AG09309 (cell line): ENCODE data around the gene TMTC2.

Experiments
- DNase-seq: peaks from one replicate; pipeline ENCODE4 v3.0.0-alpha.2; 2010; ENCODE audit warnings: low read depth
- H3K4me3 ChIP-seq: 2 replicates; pipeline ENCODE4 v1.5.1; 2011; ENCODE audit warnings: mild to moderate bottlenecking, low read depth, low read length, moderate library complexity; ENCODE audit not compliant: control insufficient read depth
- CTCF ChIP-seq: IDR thresholded peaks from 2 replicates; pipeline ENCODE4 v1.5.1; 2011; ENCODE audit warnings: mild to moderate bottlenecking, low read depth, low read length, inconsistent platforms; ENCODE audit not compliant: insufficient read depth, control insufficient read depth; ENCODE audit errors: missing control alignments

Gene TMTC2

GRCh38 chr12:83172866-83173649, 486.4 kb downstream of the TMTC2 start:
- no peak for DNase-seq
- H3K4me3 ChIP-seq = no peak overlapping the region
- no peak for TF ChIP-seq CTCF

GRCh38 chr12:83179999-83180398, 493.3 kb downstream of the TMTC2 start:
- DNase-seq = no peak
- no peak for TF ChIP-seq CTCF
- H3K4me3 ChIP-seq = no peak overlapping the region

- no peak overlapping the region for H3K4me3 ChIP-seq
- no peak for DNase-seq
Measured at GRCh38 chr12:83181074-83181473, 494.4 kb downstream of the TMTC2 start.

GRCh38 chr12:83183132-83183531, 496.4 kb downstream of the TMTC2 start:
- DNase-seq = no peak
- no peak for TF ChIP-seq CTCF

More at GRCh38 chr12:83181074-83181473, 494.4 kb downstream of the TMTC2 start:
- TF ChIP-seq CTCF = no peak

More at GRCh38 chr12:83183132-83183531, 496.4 kb downstream of the TMTC2 start:
- H3K4me3 ChIP-seq = no peak overlapping the region
